K562 (cell line): Measurements from ENCODE around the gene SLC35B4. TPM values are rescaled to one million over a fixed set of nuclear protein-coding genes. Genes with fewer than 3 reads are reported as not detected.

ENCODE experiments used
- ATAC-seq: fragments of 200-7000 bp; cut with Tn5 transposase; 3 replicates; pipeline ENCODE4 v1.9.1; 2020; ENCODE audit warnings: moderate library complexity
- BruUV-seq: library from RNA; stranded (reverse); fragments of 400-500 nt; replicated peaks from 2 replicates; lab custom pipeline; 2021; lab: Mats Ljungman, UMichigan
- CTCF ChIA-PET: fragments of 300-600 bp; formaldehyde crosslinking; extraction: SDS; loops from one replicate; lab custom pipeline; 2021; ENCODE audit warnings: low intra/inter-chr PET ratio; lab: Yijun Ruan, JAX
- POLR2A ChIA-PET: fragments of 300-600, 350-650 bp; sonication (Branson Sonifier 250); formaldehyde crosslinking; extraction: SDS; loops from one replicate; lab custom pipeline; 2021; ENCODE audit warnings: antibody characterized with exemption, inconsistent platforms; lab: Yijun Ruan, JAX
- DNase-seq, 4 experiments: peaks; one replicate each; pipeline versions ENCODE4 v3.0.0 to v3.0.0-alpha.2; 2011 to 2018; ENCODE audit warnings: low spot score in 3 of 4, mixed read lengths in 3 of 4; ENCODE audit errors: extremely low read depth in 1 of 4
- FAIRE-seq: peaks from 2 replicates; lab custom pipeline; 2011; peaks lifted over from hg19 to GRCh38; lab: Jason Lieb, UNC
- H2AFZ ChIP-seq: 2 replicates; pipeline ENCODE4 v1.6.0; 2011; ENCODE audit warnings: low read depth, low read length, control low read depth, inconsistent platforms
- H3K27ac ChIP-seq: fragments of 200-600 bp; 3 replicates; pipeline ENCODE4 v1.8.0; 2011; ENCODE audit warnings: low read depth, mild to moderate bottlenecking, control low read depth, inconsistent platforms, low read length, moderate library complexity, mixed read lengths; ENCODE audit errors: extremely low read depth
- H3K27me3 ChIP-seq, 2 experiments: fragments of 300-600 bp in 1 of 2; 2 replicates in 1 of 2; 3 replicates in 1 of 2; pipeline versions ENCODE4 v1.6.0 to v1.8.0; 2011; ENCODE audit warnings: inconsistent platforms in 2 of 2, low read length in 2 of 2, mild to moderate bottlenecking in 1 of 2, mixed read lengths in 1 of 2, moderate library complexity in 1 of 2; ENCODE audit not compliant: control insufficient read depth in 2 of 2, insufficient read depth in 2 of 2
- H3K36me3 ChIP-seq: fragments of 300-600 bp; 3 replicates; pipeline ENCODE4 v1.8.0; 2011; ENCODE audit warnings: mild to moderate bottlenecking, low read length, inconsistent platforms; ENCODE audit not compliant: control insufficient read depth, insufficient read depth
- H3K4me1 ChIP-seq, 2 experiments: fragments of 200-600 bp in 1 of 2; replicated peaks in 1 of 2; 2 replicates in 1 of 2; 3 replicates in 1 of 2; pipeline versions ENCODE4 v1.5.1 to v1.8.0; 2011; ENCODE audit warnings: inconsistent platforms in 2 of 2, low read length in 2 of 2, mild to moderate bottlenecking in 1 of 2, mixed read lengths in 1 of 2, moderate library complexity in 1 of 2; ENCODE audit not compliant: control insufficient read depth in 2 of 2, insufficient read depth in 2 of 2
- H3K4me2 ChIP-seq: 2 replicates; pipeline ENCODE4 v1.6.1; 2011; ENCODE audit warnings: low read length, control low read depth, inconsistent platforms, mixed read lengths; ENCODE audit not compliant: insufficient read depth
- H3K4me3 ChIP-seq: fragments of 200-600 bp; sonication (generic), shearing (Covaris generic); 2 replicates; pipeline ENCODE4 v1.5.1; 2016; ENCODE audit warnings: control low read depth, inconsistent platforms
- H3K79me2 ChIP-seq: fragments of 200-600 bp; 3 replicates; pipeline ENCODE4 v1.8.0; 2011; ENCODE audit warnings: low read length, inconsistent platforms; ENCODE audit not compliant: control insufficient read depth, insufficient read depth
- H3K9ac ChIP-seq, 2 experiments: 2 replicates each; pipeline versions ENCODE4 v1.6.0 to v1.6.1; 2011; ENCODE audit warnings: low read depth in 2 of 2, low read length in 2 of 2, control low read depth in 1 of 2, inconsistent platforms in 1 of 2, mild to moderate bottlenecking in 1 of 2, mixed read lengths in 1 of 2; ENCODE audit not compliant: insufficient read depth in 1 of 2
- H3K9me1 ChIP-seq: one replicate; pipeline ENCODE4 v1.6.0; 2011; ENCODE audit warnings: inconsistent platforms, mild to moderate bottlenecking, low read length, moderate library complexity; ENCODE audit not compliant: control insufficient read depth, insufficient read depth
- H3K9me3 ChIP-seq: replicated peaks from 2 replicates; pipeline ENCODE4 v1.5.1; 2011; ENCODE audit warnings: low read depth, low read length, inconsistent platforms; ENCODE audit not compliant: control insufficient read depth, insufficient read depth
- H4K20me1 ChIP-seq: replicated peaks from 2 replicates; pipeline ENCODE4 v1.6.1; 2011; ENCODE audit warnings: low read length, inconsistent platforms, mixed read lengths; ENCODE audit not compliant: control insufficient read depth, insufficient read depth
- ATF7 ChIP-seq: fragments of 450-650 bp; IDR thresholded peaks from 2 replicates; pipeline ENCODE4 v1.7.1; 2014; ENCODE audit warnings: mild to moderate bottlenecking, moderate library complexity
- BMI1 ChIP-seq: fragments of 150-350 bp; IDR thresholded peaks from 2 replicates; pipeline ENCODE4 v1.6.1; 2014; ENCODE audit warnings: low read length
- CREBBP ChIP-seq: IDR thresholded peaks from one replicate; pipeline ENCODE4 v1.6.1; 2012; ENCODE audit warnings: low read depth, mild to moderate bottlenecking, control low read depth, inconsistent platforms, low read length
- EGR1 ChIP-seq: fragments of 450-650 bp; conservative IDR thresholded peaks from 2 replicates; pipeline ENCODE4 v1.6.1; 2017; ENCODE audit warnings: mild to moderate bottlenecking
- FOXA3 ChIP-seq, 2 experiments: fragments of 450-650 bp in 1 of 2; sonication (generic) in 1 of 2; formaldehyde crosslinking; IDR thresholded peaks in 1 of 2; conservative IDR thresholded peaks in 1 of 2; 2 replicates each; pipeline versions ENCODE4 v1.4.0 to v1.8.0; 2020 to 2022; ENCODE audit warnings: mild to moderate bottlenecking in 2 of 2, missing genetic modification reagents in 1 of 2
- GTF2E2 ChIP-seq: fragments of 200-800 bp; sonication (Bioruptor generic); IDR thresholded peaks from 2 replicates; pipeline ENCODE4 v1.6.1; 2016; ENCODE audit warnings: missing genetic modification characterization, missing compliant biosample characterization
- HCFC1 ChIP-seq: IDR thresholded peaks from 2 replicates; pipeline ENCODE4 v1.6.1; 2012; ENCODE audit warnings: low read depth, low read length, improper control_type of control experiment
- KHSRP ChIP-seq: fragments of 450-650 bp; IDR thresholded peaks from 2 replicates; pipeline ENCODE4 v1.6.1; 2017
- MAFK ChIP-seq: IDR thresholded peaks from 2 replicates; pipeline ENCODE4 v1.6.1; 2011; ENCODE audit warnings: low read length, improper control_type of control experiment
- NFRKB ChIP-seq: fragments of 450-650 bp; IDR thresholded peaks from 2 replicates; pipeline ENCODE4 v1.6.1; 2016; ENCODE audit warnings: low read depth
- RCOR1 ChIP-seq, 2 experiments: IDR thresholded peaks; 2 replicates each; pipeline ENCODE4 v1.6.1; 2012; ENCODE audit warnings: low read depth in 2 of 2, low read length in 2 of 2, borderline replicate concordance in 1 of 2, improper control_type of control experiment in 1 of 2
- XRCC5 ChIP-seq: fragments of 200-400 bp; formaldehyde crosslinking; IDR thresholded peaks from 2 replicates; pipeline ENCODE4 v1.6.1; 2017; ENCODE audit warnings: low read depth, mild to moderate bottlenecking, low read length
- ZBTB7A ChIP-seq: IDR thresholded peaks from 2 replicates; pipeline ENCODE4 v1.6.1; 2011; ENCODE audit warnings: low read depth, mild to moderate bottlenecking, low read length, moderate library complexity, borderline replicate concordance; ENCODE audit not compliant: control insufficient read depth
- ZNF134 ChIP-seq: fragments of 250-450 bp; sonication (Bioruptor Pico); conservative IDR thresholded peaks from 2 replicates; pipeline ENCODE4 v1.4.0; 2020
- WGBS: fragments of 100-300 bp; shearing (Covaris generic); methylation state at CpG from one replicate; pipeline ENCODE4 v1.1.6; 2016; ENCODE audit warnings: low coverage, mixed read lengths; ENCODE audit not compliant: insufficient coverage; ENCODE audit errors: missing lambda C conversion rate; 5-methylcytosine and 5-hydroxymethylcytosine counted together
- in situ Hi-C: fragments of 300-500 bp; cut with MboI; formaldehyde crosslinking; loops from 4 replicates; pipeline ENCODE4 v1.15.0; 2018; ENCODE audit warnings: inconsistent platforms, mixed read lengths
- intact Hi-C: fragments of 100-400 bp; cut with micrococcal nuclease; formaldehyde crosslinking; loops from 2 replicates; pipeline ENCODE4 v1.14.2; 2022
- polyA plus RNA-seq, 8 experiments: library from polyadenylated mRNA; depleted of rRNA in 4 of 8; stranded (reverse) in 5 of 8; unstranded in 3 of 8; fragments of >200 nt; fragmentation: Nextera tagmentation in 2 of 8; fragmentation: Illumina TruSeq in 1 of 8; extraction: Ambion mirVana in 2 of 8; extraction: Trizol in 1 of 8; gene quantifications; 2 replicates each; pipeline versions ENCODE4 v1.2.1 to v1.2.3, GENCODE V29; 2011 to 2014; ENCODE audit warnings: inconsistent platforms in 1 of 8, missing spikeins in 1 of 8
- total RNA-seq, 7 experiments: library from RNA; depleted of rRNA in 6 of 7; stranded (reverse); fragments of >200 nt in 6 of 7; fragmentation: Illumina TruSeq in 2 of 7; extraction: Trizol in 2 of 7; gene quantifications; 2 replicates each; pipeline versions ENCODE4 v1.2.1 to v1.2.3, GENCODE V29; 2011 to 2021; ENCODE audit warnings: low replicate concordance in 1 of 7
- TF ChIP-seq, protein P1 (sequence below): sonication (generic); formaldehyde crosslinking; IDR thresholded peaks from 2 replicates; pipeline ENCODE4 v1.8.1; 2023; ENCODE audit warnings: mild to moderate bottlenecking, missing genetic modification reagents
- TF ChIP-seq, protein P2 (sequence below): fragments of 450-650 bp; formaldehyde crosslinking; IDR thresholded peaks from 2 replicates; pipeline ENCODE4 v1.4.0; 2022; ENCODE audit warnings: missing genetic modification characterization
- TF ChIP-seq, protein P3 (sequence below): fragments of 250-450 bp; sonication (Bioruptor Pico); IDR thresholded peaks from 2 replicates; pipeline ENCODE4 v1.6.1; 2021; ENCODE audit warnings: mild to moderate bottlenecking

Gene SLC35B4
- total and polyA plus RNA-seq, 9 of the 15 experiments (the other 6 are each of a cell fraction or from before 2014, with no cell fraction given): 6.1 to 34.9 (median 17.6) TPM

DNA sequence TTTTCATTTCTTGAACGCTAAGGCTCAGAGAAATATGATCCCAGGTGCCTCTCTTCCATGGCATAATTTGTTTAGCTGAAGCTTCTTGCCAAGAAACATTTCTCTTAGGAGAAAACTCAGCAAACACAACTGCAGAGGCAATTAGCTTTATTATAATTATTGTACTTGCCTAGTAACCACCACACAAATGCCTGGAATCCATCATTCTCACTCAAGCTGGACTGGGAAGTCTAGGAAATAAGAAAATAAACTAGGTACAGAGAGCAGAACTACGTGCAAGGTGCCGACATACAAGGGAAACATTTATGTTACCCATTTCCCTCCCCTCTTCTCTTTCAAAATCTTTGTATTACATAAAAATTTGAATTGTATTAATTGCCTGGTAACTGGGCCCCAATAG, 15.1 kb downstream of the SLC35B4 start (continued):
- TF ChIP-seq NFRKB: no peak

DNA sequence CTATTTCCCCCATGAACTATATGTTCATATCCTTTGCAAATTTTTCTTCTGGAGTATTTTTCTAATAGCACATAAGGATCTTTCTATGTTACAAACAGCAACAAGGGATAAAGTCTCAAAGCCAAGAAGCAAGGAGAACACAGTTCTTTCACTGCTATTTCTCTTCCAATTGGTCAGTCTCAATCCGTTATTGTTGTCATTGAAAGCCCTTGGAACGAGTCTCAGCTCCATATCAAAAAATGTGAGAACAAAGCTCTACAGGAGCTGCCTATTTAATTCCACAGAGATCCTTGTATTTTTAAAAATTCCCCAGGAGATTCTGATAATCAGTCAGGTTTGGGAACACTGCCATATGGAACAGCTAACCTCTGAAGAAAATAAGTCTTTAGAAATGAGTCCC, 15.7 kb downstream of the SLC35B4 start:
- Histone ChIP-seq H3K9me1 (no peaks in the 10 kb centered on the region), H3K4me2 (no peak overlapping the region), H2AFZ (no peak overlapping the region), H3K9ac (no peak overlapping the region), H3K4me1 (no peaks in the 10 kb centered on the region), H3K36me3 (peaks cover 65% of the 10 kb centered on the region), H3K79me2 (no peaks in the 10 kb centered on the region), H3K27me3 (no peaks in the 10 kb centered on the region), H3K9me3 (no peaks in the 10 kb centered on the region), H4K20me1 (no peaks in the 10 kb centered on the region), H3K4me3 (no peak overlapping the region), H3K27ac (no peak overlapping the region)
- in situ Hi-C loops (no loop called here), intact Hi-C loops (no loop called here)
- no peak for FAIRE-seq
- TF ChIP-seq MAFK (no peak), ZNF134 (no peak), HCFC1 (no peak), BMI1 (no peak), RCOR1 (IDR thresholded peaks at IDR 0.05; ENCODE audit: borderline replicate concordance in 1 of 2, low read depth in 2 of 2, low read length in 2 of 2) (no peak), XRCC5 (no peak), EGR1 (no peak), CREBBP (no peak), FOXA3 (CRISPR knock-in tag; conservative IDR thresholded peaks at IDR 0.05 in 1 of 2, IDR thresholded peaks at IDR 0.05 in 1 of 2) (no peak), KHSRP (no peak), ZBTB7A (no peak), ATF7 (no peak), GTF2E2 (tag) (no peak)
- TF ChIP-seq, protein P1, sequence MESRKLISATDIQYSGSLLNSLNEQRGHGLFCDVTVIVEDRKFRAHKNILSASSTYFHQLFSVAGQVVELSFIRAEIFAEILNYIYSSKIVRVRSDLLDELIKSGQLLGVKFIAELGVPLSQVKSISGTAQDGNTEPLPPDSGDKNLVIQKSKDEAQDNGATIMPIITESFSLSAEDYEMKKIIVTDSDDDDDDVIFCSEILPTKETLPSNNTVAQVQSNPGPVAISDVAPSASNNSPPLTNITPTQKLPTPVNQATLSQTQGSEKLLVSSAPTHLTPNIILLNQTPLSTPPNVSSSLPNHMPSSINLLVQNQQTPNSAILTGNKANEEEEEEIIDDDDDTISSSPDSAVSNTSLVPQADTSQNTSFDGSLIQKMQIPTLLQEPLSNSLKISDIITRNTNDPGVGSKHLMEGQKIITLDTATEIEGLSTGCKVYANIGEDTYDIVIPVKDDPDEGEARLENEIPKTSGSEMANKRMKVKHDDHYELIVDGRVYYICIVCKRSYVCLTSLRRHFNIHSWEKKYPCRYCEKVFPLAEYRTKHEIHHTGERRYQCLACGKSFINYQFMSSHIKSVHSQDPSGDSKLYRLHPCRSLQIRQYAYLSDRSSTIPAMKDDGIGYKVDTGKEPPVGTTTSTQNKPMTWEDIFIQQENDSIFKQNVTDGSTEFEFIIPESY (CRISPR knock-in tag): no peak
- TF ChIP-seq, protein P2, sequence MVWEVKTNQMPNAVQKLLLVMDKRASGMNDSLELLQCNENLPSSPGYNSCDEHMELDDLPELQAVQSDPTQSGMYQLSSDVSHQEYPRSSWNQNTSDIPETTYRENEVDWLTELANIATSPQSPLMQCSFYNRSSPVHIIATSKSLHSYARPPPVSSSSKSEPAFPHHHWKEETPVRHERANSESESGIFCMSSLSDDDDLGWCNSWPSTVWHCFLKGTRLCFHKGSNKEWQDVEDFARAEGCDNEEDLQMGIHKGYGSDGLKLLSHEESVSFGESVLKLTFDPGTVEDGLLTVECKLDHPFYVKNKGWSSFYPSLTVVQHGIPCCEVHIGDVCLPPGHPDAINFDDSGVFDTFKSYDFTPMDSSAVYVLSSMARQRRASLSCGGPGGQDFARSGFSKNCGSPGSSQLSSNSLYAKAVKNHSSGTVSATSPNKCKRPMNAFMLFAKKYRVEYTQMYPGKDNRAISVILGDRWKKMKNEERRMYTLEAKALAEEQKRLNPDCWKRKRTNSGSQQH (CRISPR knock-in tag): no peak
- TF ChIP-seq, protein P3, sequence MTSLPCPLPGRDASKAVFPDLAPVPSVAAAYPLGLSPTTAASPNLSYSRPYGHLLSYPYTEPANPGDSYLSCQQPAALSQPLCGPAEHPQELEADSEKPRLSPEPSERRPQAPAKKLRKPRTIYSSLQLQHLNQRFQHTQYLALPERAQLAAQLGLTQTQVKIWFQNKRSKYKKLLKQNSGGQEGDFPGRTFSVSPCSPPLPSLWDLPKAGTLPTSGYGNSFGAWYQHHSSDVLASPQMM (CRISPR knock-in tag): no peak
- ChIA-PET CTCF (no interaction called here), POLR2A (interaction anchor here (1.1 to 1.8 kb wide), 2 partner anchors 8 to 16 kb away, joined by 3 to 7 read pairs; partner anchors contain the start of gene SLC35B4)
- DNase-seq: no peak
- ATAC-seq: no peak
- BruUV-seq: no TSS peak
- 86% methylated on average over 2 of the region's 2 CpGs for WGBS
